ENCODE data around the gene TRIM37. TPM values are rescaled to one million over a fixed set of nuclear protein-coding genes. Genes with fewer than 3 reads are reported as not detected.
"Not testable (repeated sequence)": the region's sequence is repeated elsewhere in the genome, so short reads cannot be mapped to it uniquely, and the experiment has no call there.

TRIM37 gene
- total RNA-seq, 8 experiments from 2014 or later: 30.2 to 54.5 (median 32.0) TPM

- Histone ChIP-seq H3K27ac (no peak overlapping the region), H3K4me3 (no peak overlapping the region), H3K4me1 (replicated peaks in 1 of 2) (peaks cover 13 to 35% of the 10 kb centered on the region in 2 donors)
- WGBS, 10 experiments: 0 to 50% (median 0%) methylated on average over 1 of the region's 1 CpG; no CpG with 5 or more reads in 3 of the 10 experiments
- ATAC-seq (replicated peaks in 6 of 8): peak in 5 of 8 experiments; percentile 37 to 77 (median 58)
- in situ Hi-C loops (cut with MboI; ENCODE audit: low pct_unique_long_range_greater_than_20kb in 2 of 9, low sequenced_read_pairs in 9 of 9, unreplicated experiment in 9 of 9): no loop called here
Measured at GRCh38 chr17:58969156-58969555, 137.5 kb downstream of the TRIM37 start.

GRCh38 chr17:58968426-58969061, 138.1 kb downstream of the TRIM37 start:
- peak overlapping the region in 1 of 2 donors; percentile 57 for H3K27ac ChIP-seq
- 38 to 87% (median 56%) methylated on average over 1 to 4 of the region's 4 CpGs; no CpG with 5 or more reads in 1 of the 10 experiments for WGBS, 10 experiments
- peaks cover 13 to 35% of the 10 kb centered on the region in 2 donors for H3K4me1 ChIP-seq (replicated peaks in 1 of 2)
- peak in 5 of 8 experiments; percentile 25 to 76 (median 59) for ATAC-seq (replicated peaks in 6 of 8)
- H3K4me3 ChIP-seq: no peak overlapping the region
- in situ Hi-C loops (cut with MboI; ENCODE audit: low pct_unique_long_range_greater_than_20kb in 2 of 9, low sequenced_read_pairs in 9 of 9, unreplicated experiment in 9 of 9): no loop called here

GRCh38 chr17:58966208-58966607, 140.5 kb downstream of the TRIM37 start:
- H3K4me3 ChIP-seq: no peak overlapping the region
- WGBS, 10 experiments: 90 to 100% (median 97%) methylated on average over 2 to 3 of the region's 3 CpGs
- peaks cover 13 to 33% of the 10 kb centered on the region in 2 donors for H3K4me1 ChIP-seq (replicated peaks in 1 of 2)
- ATAC-seq (replicated peaks in 6 of 8): no peak
- no peak overlapping the region for H3K27ac ChIP-seq
- in situ Hi-C loops (cut with MboI; ENCODE audit: low pct_unique_long_range_greater_than_20kb in 2 of 9, low sequenced_read_pairs in 9 of 9, unreplicated experiment in 9 of 9): no loop called here

- no peak overlapping the region for H3K4me3 ChIP-seq
- H3K4me1 ChIP-seq (replicated peaks in 1 of 2): peaks cover 11 to 23% of the 10 kb centered on the region in 2 donors
- in situ Hi-C loops (cut with MboI; ENCODE audit: low pct_unique_long_range_greater_than_20kb in 2 of 9, low sequenced_read_pairs in 9 of 9, unreplicated experiment in 9 of 9): no loop called here
- peak overlapping the region in 1 of 2 donors; percentile 29 for H3K27ac ChIP-seq
- ATAC-seq (replicated peaks in 6 of 8): no peak
- WGBS, 10 experiments: 67 to 100% (median 78%) methylated on average over 2 to 3 of the region's 3 CpGs; no CpG with 5 or more reads in 3 of the 10 experiments
Measured at GRCh38 chr17:58965221-58965620, 141.5 kb downstream of the TRIM37 start.

- in situ Hi-C loops (cut with MboI; ENCODE audit: low pct_unique_long_range_greater_than_20kb in 2 of 9, low sequenced_read_pairs in 9 of 9, unreplicated experiment in 9 of 9): no loop called here
- no peak overlapping the region for H3K27ac ChIP-seq
- H3K4me1 ChIP-seq (replicated peaks in 1 of 2): no peaks in the 10 kb centered on the region
- H3K4me3 ChIP-seq: no peak overlapping the region
- ATAC-seq (replicated peaks in 6 of 8): no peak
Measured at GRCh38 chr17:58960068-58960467, 146.6 kb downstream of the TRIM37 start.

- H3K4me1 ChIP-seq (replicated peaks in 1 of 2); ATAC-seq (replicated peaks in 6 of 8); H3K4me3 ChIP-seq; H3K27ac ChIP-seq; in situ Hi-C loops (cut with MboI; ENCODE audit: low pct_unique_long_range_greater_than_20kb in 2 of 9, low sequenced_read_pairs in 9 of 9, unreplicated experiment in 9 of 9): not testable (repeated sequence)
- 0 to 100% (median 86%) methylated on average over 1 of the region's 1 CpG; no CpG with 5 or more reads in 2 of the 10 experiments for WGBS, 10 experiments
Measured at GRCh38 chr17:58957725-58958073, 149.0 kb downstream of the TRIM37 start.

GRCh38 chr17:58956997-58957724, 149.5 kb downstream of the TRIM37 start:
- ATAC-seq (replicated peaks in 6 of 8): peak in 6 of 8 experiments; percentile 39 to 71 (median 58)
- no peaks in the 10 kb centered on the region for H3K4me1 ChIP-seq (replicated peaks in 1 of 2)
- no peak overlapping the region for H3K4me3 ChIP-seq
- 7 to 88% (median 78%) methylated on average over 1 to 2 of the region's 2 CpGs; no CpG with 5 or more reads in 1 of the 10 experiments for WGBS, 10 experiments
- in situ Hi-C loops (cut with MboI; ENCODE audit: low pct_unique_long_range_greater_than_20kb in 2 of 9, low sequenced_read_pairs in 9 of 9, unreplicated experiment in 9 of 9): no loop called here
- no peak overlapping the region for H3K27ac ChIP-seq

GRCh38 chr17:58954358-58954757, 152.3 kb downstream of the TRIM37 start:
- WGBS, 10 experiments: 0 to 100% (median 38%) methylated on average over 1 to 2 of the region's 2 CpGs; no CpG with 5 or more reads in 2 of the 10 experiments
- in situ Hi-C loops (cut with MboI; ENCODE audit: low pct_unique_long_range_greater_than_20kb in 2 of 9, low sequenced_read_pairs in 9 of 9, unreplicated experiment in 9 of 9); ATAC-seq (replicated peaks in 6 of 8); H3K27ac ChIP-seq; H3K4me1 ChIP-seq (replicated peaks in 1 of 2); H3K4me3 ChIP-seq: not testable (repeated sequence)

GRCh38 chr17:58947824-58948223, 158.9 kb downstream of the TRIM37 start:
- Histone ChIP-seq H3K4me1 (replicated peaks in 1 of 2) (no peaks in the 10 kb centered on the region), H3K4me3 (no peak overlapping the region), H3K27ac (no peak overlapping the region)
- in situ Hi-C loops (cut with MboI; ENCODE audit: low pct_unique_long_range_greater_than_20kb in 2 of 9, low sequenced_read_pairs in 9 of 9, unreplicated experiment in 9 of 9): no loop called here
- WGBS, 10 experiments: 49 to 100% (median 91%) methylated on average over 1 to 3 of the region's 3 CpGs; no CpG with 5 or more reads in 3 of the 10 experiments
- ATAC-seq (replicated peaks in 6 of 8): no peak

- 50 to 100% (median 90%) methylated on average over 1 to 3 of the region's 3 CpGs; no CpG with 5 or more reads in 2 of the 10 experiments for WGBS, 10 experiments
- Histone ChIP-seq H3K4me3 (no peak overlapping the region), H3K4me1 (replicated peaks in 1 of 2) (no peaks in the 10 kb centered on the region), H3K27ac (no peak overlapping the region)
- no peak for ATAC-seq (replicated peaks in 6 of 8)
- in situ Hi-C loops (cut with MboI; ENCODE audit: low pct_unique_long_range_greater_than_20kb in 2 of 9, low sequenced_read_pairs in 9 of 9, unreplicated experiment in 9 of 9): no loop called here
Measured at GRCh38 chr17:58947411-58947810, 159.3 kb downstream of the TRIM37 start.

GRCh38 chr17:58944166-58944565, 162.5 kb downstream of the TRIM37 start:
- WGBS, 10 experiments: 38 to 100% (median 98%) methylated on average over 1 to 2 of the region's 2 CpGs; no CpG with 5 or more reads in 2 of the 10 experiments
- in situ Hi-C loops (cut with MboI; ENCODE audit: low pct_unique_long_range_greater_than_20kb in 2 of 9, low sequenced_read_pairs in 9 of 9, unreplicated experiment in 9 of 9): no loop called here
- Histone ChIP-seq H3K4me1 (replicated peaks in 1 of 2) (no peaks in the 10 kb centered on the region), H3K4me3 (no peak overlapping the region), H3K27ac (no peak overlapping the region)
- no peak for ATAC-seq (replicated peaks in 6 of 8)

- no peak for ATAC-seq (replicated peaks in 6 of 8)
- Histone ChIP-seq H3K4me1 (replicated peaks in 1 of 2) (no peaks in the 10 kb centered on the region), H3K4me3 (no peak overlapping the region), H3K27ac (no peak overlapping the region)
- 0 to 100% (median 72%) methylated on average over 1 to 3 of the region's 3 CpGs; no CpG with 5 or more reads in 2 of the 10 experiments for WGBS, 10 experiments
- in situ Hi-C loops (cut with MboI; ENCODE audit: low pct_unique_long_range_greater_than_20kb in 2 of 9, low sequenced_read_pairs in 9 of 9, unreplicated experiment in 9 of 9): no loop called here
Measured at GRCh38 chr17:58936295-58936694, 170.4 kb downstream of the TRIM37 start.

GRCh38 chr17:58932956-58933355, 173.7 kb downstream of the TRIM37 start:
- no peak overlapping the region for H3K4me3 ChIP-seq
- ATAC-seq (replicated peaks in 6 of 8): no peak
- no peaks in the 10 kb centered on the region for H3K4me1 ChIP-seq (replicated peaks in 1 of 2)
- H3K27ac ChIP-seq: no peak overlapping the region
- in situ Hi-C loops (cut with MboI; ENCODE audit: low pct_unique_long_range_greater_than_20kb in 2 of 9, low sequenced_read_pairs in 9 of 9, unreplicated experiment in 9 of 9): no loop called here
- WGBS, 10 experiments: 20 to 100% (median 91%) methylated on average over 1 to 3 of the region's 3 CpGs; no CpG with 5 or more reads in 1 of the 10 experiments

All from motor neuron (in vitro differentiated cells).